DOHH2 (cell line): ENCODE measurements around the gene GATAD2A.

ENCODE experiments used
- CTCF ChIP-seq: fragments of 200-600 bp; sonication (generic); IDR thresholded peaks from one replicate; pipeline ENCODE4 v1.5.1; 2014; ENCODE audit warnings: antibody characterized with exemption, mild to moderate bottlenecking, low read depth, low read length; ENCODE audit not compliant: poor library complexity, severe bottlenecking
- EZH2phosphoT487 ChIP-seq: fragments of 200-600 bp; sonication (generic); IDR thresholded peaks from 2 replicates; pipeline ENCODE4 v1.6.1; 2017; ENCODE audit warnings: borderline replicate concordance, mild to moderate bottlenecking, antibody characterized with exemption, low read length, moderate library complexity, mixed read lengths

- TF ChIP-seq CTCF (no peak), EZH2phosphoT487 (no peak)
Observed at GRCh38 chr19:19520989-19521388, 115.5 kb downstream of the GATAD2A start.
